GM18498 (cell line): ENCODE results near the gene FGR.

ENCODE experiments used
- ATAC-seq: cut with Tn5 transposase; IDR thresholded peaks from one replicate; pipeline ENCODE4 v1.9.1; 2021; ENCODE audit warnings: mild to moderate bottlenecking, moderate library complexity; ENCODE audit not compliant: unreplicated experiment

The FGR gene

GRCh38 chr1:27589841-27590426 lies 45.1 kb downstream of the FGR start:
- ATAC-seq = no peak

GRCh38 chr1:27589441-27589840 lies 45.5 kb downstream of the FGR start:
- no peak for ATAC-seq

- no peak for ATAC-seq
Measured at GRCh38 chr1:27588256-27589232, 46.4 kb downstream of the FGR start.

GRCh38 chr1:27585684-27586083 lies 49.3 kb downstream of the FGR start:
- ATAC-seq = no peak

GRCh38 chr1:27584453-27584852 lies 50.5 kb downstream of the FGR start:
- no peak for ATAC-seq

GRCh38 chr1:27583479-27583878 lies 51.5 kb downstream of the FGR start:
- ATAC-seq = no peak

- no peak for ATAC-seq
Measured at GRCh38 chr1:27581823-27582243, 53.2 kb downstream of the FGR start.

GRCh38 chr1:27577504-27578188 lies 57.3 kb downstream of the FGR start:
- ATAC-seq = no peak

- ATAC-seq = no peak
Measured at GRCh38 chr1:27576806-27577227, 58.2 kb downstream of the FGR start.

GRCh38 chr1:27575840-27576331 lies 59.1 kb downstream of the FGR start:
- ATAC-seq = no peak

- no peak for ATAC-seq
Measured at GRCh38 chr1:27574871-27575831, 59.8 kb downstream of the FGR start.

- ATAC-seq = no peak
Measured at GRCh38 chr1:27574001-27574781, 60.8 kb downstream of the FGR start.

GRCh38 chr1:27572679-27573426 lies 62.1 kb downstream of the FGR start:
- ATAC-seq = no peak

- no peak for ATAC-seq
Measured at GRCh38 chr1:27572019-27572678, 62.8 kb downstream of the FGR start.

- no peak for ATAC-seq
Measured at GRCh38 chr1:27571439-27572018, 63.5 kb downstream of the FGR start.

GRCh38 chr1:27570784-27571183 lies 64.2 kb downstream of the FGR start:
- ATAC-seq = no peak

GRCh38 chr1:27570356-27570755 lies 64.6 kb downstream of the FGR start:
- no peak for ATAC-seq
